Stimulated activated naive CD4-positive, alpha-beta T cell treated with Interleukin-2 at 50 U/mL for 16 hours (primary cell): ENCODE measurements around the gene S100Z.
"Not testable (repeated sequence)": the region's sequence is repeated elsewhere in the genome, so short reads cannot be mapped to it uniquely, and the experiment has no call there.

Source experiments
- DNase-seq: peaks from one replicate; lab custom pipeline; 2025; lab: John Stamatoyannopoulos, UW

S100Z gene

DNA sequence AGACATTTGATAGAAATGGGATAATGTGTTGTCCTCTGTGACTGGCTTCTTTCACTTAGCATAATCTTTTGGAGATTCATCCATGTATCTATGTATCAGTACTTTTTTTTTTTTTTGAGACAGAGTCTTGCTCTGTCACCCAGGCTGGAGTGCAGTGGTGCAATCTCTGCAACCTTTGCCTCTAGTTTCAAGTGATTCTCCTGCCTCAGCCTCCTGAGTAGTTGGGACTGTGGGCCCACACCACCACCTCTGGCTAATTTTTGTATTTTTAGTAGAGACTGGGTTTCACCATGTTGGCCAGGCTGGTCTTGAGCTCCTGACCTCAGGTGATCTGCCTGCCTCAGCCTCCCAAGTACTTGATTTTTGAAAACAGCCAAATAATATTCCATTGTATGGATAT, 23.4 kb upstream of the S100Z start:
- not testable (repeated sequence) for DNase-seq

GRCh38 chr5:76831110-76831452, 18.7 kb upstream of the S100Z start:
- no peak for DNase-seq

GRCh38 chr5:76836181-76836580, 13.6 kb upstream of the S100Z start:
- DNase-seq = no peak

DNA sequence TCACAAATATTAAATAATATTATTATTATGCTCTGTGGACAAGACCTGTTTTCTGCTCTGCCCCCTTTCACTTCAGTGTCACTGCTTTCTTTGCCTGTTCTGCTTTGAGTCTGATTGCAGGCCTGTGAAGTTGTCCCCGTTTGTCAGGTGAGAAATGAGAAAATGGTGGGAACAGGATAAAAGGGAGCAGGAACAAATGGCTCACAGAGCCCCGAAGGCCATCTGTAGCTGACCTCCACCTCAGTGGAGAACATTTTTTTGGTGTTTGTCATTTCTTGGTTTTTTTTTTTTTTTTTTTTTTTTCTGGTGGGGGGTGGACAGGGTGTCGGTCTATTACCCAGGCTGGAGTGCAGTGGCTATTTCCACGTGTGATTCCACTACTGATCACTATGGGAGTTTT, 13.2 kb upstream of the S100Z start:
- no peak for DNase-seq

GRCh38 chr5:76838481-76839261, 11.1 kb upstream of the S100Z start:
- DNase-seq = no peak

DNA sequence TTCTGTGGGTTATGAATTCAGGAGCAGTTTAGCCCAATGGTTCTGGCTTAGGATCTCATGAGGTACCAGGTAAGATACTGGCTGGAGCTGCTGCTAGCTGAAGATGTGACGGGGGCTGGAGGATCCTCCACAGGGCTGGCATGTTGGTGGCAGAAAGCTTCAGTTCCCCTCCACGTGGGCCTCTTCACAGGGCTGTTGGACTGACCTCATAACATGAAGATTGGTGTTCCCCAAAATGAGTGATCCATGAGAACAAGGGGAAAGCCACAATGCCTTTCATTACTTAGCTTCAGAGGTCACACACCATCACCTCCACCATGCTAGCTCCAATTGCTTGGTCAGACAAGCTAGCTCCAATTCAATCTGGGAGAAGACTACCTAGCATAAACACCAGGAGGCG, 8.5 kb upstream of the S100Z start:
- no peak for DNase-seq

GRCh38 chr5:76845890-76846289, 3.9 kb upstream of the S100Z start:
- DNase-seq = no peak

- no peak for DNase-seq
Observed at GRCh38 chr5:76850543-76851145, 830 bp downstream of the S100Z start.

- DNase-seq = no peak
Observed at GRCh38 chr5:76851728-76852369, 2.0 kb downstream of the S100Z start.

DNA sequence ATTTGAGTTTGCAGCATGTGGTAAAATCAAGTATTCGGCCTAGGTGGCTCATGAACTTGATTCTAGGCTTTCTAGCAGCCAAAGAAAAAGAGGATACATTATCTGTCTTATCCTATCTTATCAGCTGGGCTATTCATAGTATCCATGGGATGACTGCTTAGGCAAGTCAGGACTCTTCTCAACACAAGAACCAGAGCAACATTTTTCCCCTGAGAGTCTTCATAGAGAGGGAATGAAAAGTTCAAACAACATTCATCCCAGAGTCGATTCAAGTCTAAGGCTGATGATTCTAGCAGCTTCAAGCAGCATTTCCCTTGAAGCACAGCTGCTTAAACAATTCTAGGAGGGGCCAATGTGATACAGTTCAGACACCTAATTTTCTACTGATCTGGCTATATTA, 3.0 kb downstream of the S100Z start:
- no peak for DNase-seq

GRCh38 chr5:76853741-76854140, 3.9 kb downstream of the S100Z start:
- not testable (repeated sequence) for DNase-seq

GRCh38 chr5:76854644-76855043, 4.8 kb downstream of the S100Z start:
- no peak for DNase-seq

DNA sequence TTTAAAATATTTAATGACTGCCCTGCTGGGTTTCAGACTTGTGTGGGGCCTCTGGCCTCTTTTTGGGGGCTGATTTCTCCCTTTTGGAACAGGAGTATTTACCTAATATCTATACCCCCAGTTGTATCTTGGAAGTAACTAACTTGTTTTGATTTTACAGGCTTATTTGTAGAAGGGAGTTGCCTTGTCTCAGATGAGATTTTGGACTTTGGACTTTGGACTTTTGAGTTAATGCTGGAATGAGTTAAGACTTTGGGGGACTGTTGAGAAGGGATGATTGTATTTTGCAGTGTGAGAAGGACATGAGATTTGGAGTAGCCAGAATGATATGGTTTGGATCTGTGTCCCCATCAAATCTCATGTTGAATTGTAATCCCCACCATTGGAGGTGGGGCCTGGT, 5.7 kb downstream of the S100Z start:
- DNase-seq = not testable (repeated sequence)

- DNase-seq = peak; percentile 1
Observed at GRCh38 chr5:76855961-76856360, 6.1 kb downstream of the S100Z start.

DNA sequence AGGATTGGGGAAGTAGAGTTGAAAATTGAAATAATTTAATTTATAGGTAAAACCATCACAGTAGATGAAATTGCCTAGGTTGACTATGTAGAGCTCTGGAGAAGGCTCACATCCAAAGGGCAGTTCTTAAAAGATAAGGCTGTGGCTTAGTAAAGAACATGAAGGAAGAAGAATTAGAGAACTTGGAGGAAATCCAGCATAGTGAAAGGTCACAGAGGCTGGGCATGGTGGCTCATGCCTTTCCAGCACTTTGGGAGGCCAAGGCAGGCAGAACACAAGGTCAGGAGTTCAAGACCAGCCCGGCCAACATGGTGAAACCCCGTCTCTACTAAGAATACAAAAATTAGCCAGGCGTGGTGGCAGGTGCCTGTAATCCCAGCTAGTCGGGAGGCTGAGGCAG, 7.0 kb downstream of the S100Z start:
- not testable (repeated sequence) for DNase-seq

DNA sequence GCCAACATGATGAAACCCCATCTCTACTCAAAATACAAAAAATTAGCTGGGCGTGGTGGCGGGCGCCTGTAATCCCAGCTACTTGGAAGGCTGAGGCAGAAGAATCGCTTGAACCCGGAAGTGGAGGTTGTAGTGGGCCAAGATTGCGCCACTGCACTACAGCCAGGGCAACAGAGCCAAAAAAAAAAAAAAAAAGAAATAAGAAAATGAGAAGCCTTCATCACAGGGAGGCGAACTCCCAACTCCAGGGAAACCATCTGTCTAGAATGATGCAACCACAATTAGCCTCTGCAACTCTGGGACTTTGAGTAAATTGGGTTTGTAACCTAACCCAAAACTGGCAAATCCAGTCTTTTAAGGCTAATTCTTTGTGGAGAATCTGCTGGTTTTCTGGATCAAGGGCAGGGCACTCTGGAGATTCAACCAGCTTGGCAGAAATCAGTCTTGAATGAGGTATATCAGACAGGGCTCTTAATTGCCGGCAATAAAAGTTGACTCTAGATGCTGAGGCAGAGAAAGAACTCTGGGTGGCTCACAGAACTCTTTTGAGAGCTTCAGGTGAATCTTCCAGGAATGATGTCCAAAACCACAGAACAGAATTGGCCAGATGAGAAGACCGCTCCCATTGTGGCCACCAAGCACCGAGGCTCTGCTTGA, 9.9 kb downstream of the S100Z start:
- DNase-seq = no peak

- DNase-seq = no peak
Observed at GRCh38 chr5:76861612-76862011, 11.8 kb downstream of the S100Z start.

DNA sequence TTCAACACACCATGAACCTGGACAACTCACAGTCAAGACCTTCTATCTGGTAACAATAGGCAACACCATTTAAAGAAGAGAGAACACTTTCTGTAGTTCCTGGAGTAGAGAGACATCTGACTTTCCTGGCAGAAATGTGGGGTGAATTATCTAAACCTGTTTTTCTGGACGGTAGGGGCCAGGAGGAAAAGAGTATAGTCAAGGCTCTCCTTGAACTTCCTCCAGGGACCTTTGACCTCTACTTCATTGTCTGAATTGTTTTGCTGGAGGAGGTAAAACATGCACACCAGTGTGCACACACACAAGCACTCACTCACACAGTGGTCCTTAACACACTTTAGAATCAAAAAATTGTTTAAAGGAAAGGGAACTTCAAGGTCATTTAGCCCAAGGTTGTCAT, 13.2 kb downstream of the S100Z start:
- no peak for DNase-seq

DNA sequence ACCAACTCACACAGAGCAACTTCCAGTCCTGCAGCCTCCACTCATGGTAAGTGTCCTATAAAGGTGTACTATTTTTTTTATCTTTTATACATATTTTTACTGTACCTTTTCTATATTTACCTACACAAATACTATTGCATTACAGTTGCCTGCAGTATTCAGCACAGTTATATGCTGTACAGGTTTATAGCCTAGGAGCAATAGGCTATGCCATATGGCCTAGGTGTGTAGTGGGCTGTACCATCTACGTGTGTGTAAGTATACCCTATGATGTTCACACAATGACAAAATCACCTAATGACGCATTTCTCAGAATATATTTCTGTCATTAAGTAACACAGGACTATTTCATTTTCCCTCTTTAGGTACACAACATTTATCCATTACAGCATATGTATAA, 16.7 kb downstream of the S100Z start:
- no peak for DNase-seq

GRCh38 chr5:76867038-76867437, 17.2 kb downstream of the S100Z start:
- no peak for DNase-seq

- DNase-seq = peak; percentile 20
Observed at GRCh38 chr5:76867827-76868693, 18.2 kb downstream of the S100Z start.

DNA sequence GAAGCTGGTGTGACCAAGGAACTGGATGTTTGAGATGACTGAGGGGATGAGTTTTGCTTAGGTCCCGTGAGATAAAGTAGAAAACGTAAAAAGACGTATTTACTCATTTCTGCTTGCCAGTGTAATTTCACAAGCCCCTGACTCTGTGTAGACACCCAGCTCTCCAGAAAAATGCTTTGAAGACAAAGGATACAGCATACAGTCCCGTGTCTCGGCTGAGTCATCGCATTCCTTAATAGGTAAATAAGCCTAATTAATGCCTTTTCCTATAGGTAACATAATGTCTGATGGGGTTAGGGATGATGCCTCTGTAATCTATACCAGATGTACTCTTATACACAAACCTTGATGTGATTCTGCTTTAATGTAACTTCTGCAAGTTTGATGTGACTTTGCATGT, 20.2 kb downstream of the S100Z start:
- no peak for DNase-seq
